ENCODE measurements around the gene NUAK1. TPM values are rescaled to one million over a fixed set of nuclear protein-coding genes. Genes with fewer than 3 reads are reported as not detected.

NUAK1 gene
- total and polyA plus RNA-seq, 2 donors from 2014 or later, result 2.9 to 28.8 TPM

GRCh38 chr12:106152334-106152733 lies 13.6 kb upstream of the NUAK1 start:
- no peak for TF ChIP-seq CTCF (IDR thresholded peaks at IDR 0.05; ENCODE audit: borderline replicate concordance, extremely low read depth, insufficient read depth)
- FAIRE-seq, result no peak

GRCh38 chr12:106150555-106150954 lies 11.8 kb upstream of the NUAK1 start:
- Histone ChIP-seq H3K9ac (ENCODE audit: low read length in 3 of 3) (no peak overlapping the region), H3K36me3 (ENCODE audit: control insufficient read depth in 2 of 3, insufficient read depth in 3 of 3, low read length in 3 of 3) (no peaks in the 10 kb centered on the region), H3K9me3 (ENCODE audit: control insufficient read depth in 2 of 3, insufficient read depth in 1 of 3, low read length in 3 of 3) (no peaks in the 10 kb centered on the region), H3K4me1 (ENCODE audit: control insufficient read depth in 2 of 3, insufficient read depth in 2 of 3, low read depth in 1 of 3, low read length in 3 of 3) (peaks cover 0 to 8% (median 6%) of the 10 kb centered on the region in 3 donors), H3K4me3 (ENCODE audit: low read length in 3 of 3) (no peak overlapping the region), H3K27ac (ENCODE audit: low read depth in 2 of 2, low read length in 2 of 2) (no peak overlapping the region), H3K27me3 (ENCODE audit: control insufficient read depth, insufficient read depth, low read length) (no peaks in the 10 kb centered on the region)
- no peak for TF ChIP-seq CTCF (IDR thresholded peaks at IDR 0.05; ENCODE audit: borderline replicate concordance, extremely low read depth, insufficient read depth)
- DNase-seq (no peak), FAIRE-seq (no peak)
- intact Hi-C loops (cut with DNase I), result no loop called here

More at GRCh38 chr12:106152334-106152733, 13.6 kb upstream of the NUAK1 start:
- H3K27me3 ChIP-seq (ENCODE audit: control insufficient read depth, insufficient read depth, low read length), result no peaks in the 10 kb centered on the region
- H3K9ac ChIP-seq (ENCODE audit: low read length in 3 of 3), result no peak overlapping the region
- peaks cover 0 to 5% (median 4%) of the 10 kb centered on the region in 3 donors for H3K4me1 ChIP-seq (ENCODE audit: control insufficient read depth in 2 of 3, insufficient read depth in 2 of 3, low read depth in 1 of 3, low read length in 3 of 3)
- no peak overlapping the region for H3K27ac ChIP-seq (ENCODE audit: low read depth in 2 of 2, low read length in 2 of 2)
- intact Hi-C loops (cut with DNase I), result no loop called here
- no peak overlapping the region for H3K4me3 ChIP-seq (ENCODE audit: low read length in 3 of 3)
- no peak for DNase-seq
- H3K36me3 ChIP-seq (ENCODE audit: control insufficient read depth in 2 of 3, insufficient read depth in 3 of 3, low read length in 3 of 3), result no peaks in the 10 kb centered on the region
- H3K9me3 ChIP-seq (ENCODE audit: control insufficient read depth in 2 of 3, insufficient read depth in 1 of 3, low read length in 3 of 3), result no peaks in the 10 kb centered on the region

GRCh38 chr12:106149096-106149784 lies 10.5 kb upstream of the NUAK1 start:
- FAIRE-seq (no peak), DNase-seq (peak in 2 of 5 donors; percentile 62 to 64)
- H3K9me3 ChIP-seq (ENCODE audit: control insufficient read depth in 2 of 3, insufficient read depth in 1 of 3, low read length in 3 of 3), result no peaks in the 10 kb centered on the region
- no peak overlapping the region for H3K9ac ChIP-seq (ENCODE audit: low read length in 3 of 3)
- H3K27ac ChIP-seq (ENCODE audit: low read depth in 2 of 2, low read length in 2 of 2), result no peak overlapping the region
- no peaks in the 10 kb centered on the region for H3K27me3 ChIP-seq (ENCODE audit: control insufficient read depth, insufficient read depth, low read length)
- intact Hi-C loops (cut with DNase I), result no loop called here
- peaks cover 0 to 9% (median 9%) of the 10 kb centered on the region in 3 donors for H3K4me1 ChIP-seq (ENCODE audit: control insufficient read depth in 2 of 3, insufficient read depth in 2 of 3, low read depth in 1 of 3, low read length in 3 of 3)
- H3K36me3 ChIP-seq (ENCODE audit: control insufficient read depth in 2 of 3, insufficient read depth in 3 of 3, low read length in 3 of 3), result no peaks in the 10 kb centered on the region
- no peak overlapping the region for H3K4me3 ChIP-seq (ENCODE audit: low read length in 3 of 3)
- TF ChIP-seq CTCF (IDR thresholded peaks at IDR 0.05; ENCODE audit: borderline replicate concordance, extremely low read depth, insufficient read depth), result peak; percentile 54
